ENCODE results near the gene TFPI. TPM values are rescaled to one million over a fixed set of nuclear protein-coding genes. Genes with fewer than 3 reads are reported as not detected.

Gene TFPI
- total RNA-seq, result 61.2 and 95.0 TPM in 2 replicates

DNA sequence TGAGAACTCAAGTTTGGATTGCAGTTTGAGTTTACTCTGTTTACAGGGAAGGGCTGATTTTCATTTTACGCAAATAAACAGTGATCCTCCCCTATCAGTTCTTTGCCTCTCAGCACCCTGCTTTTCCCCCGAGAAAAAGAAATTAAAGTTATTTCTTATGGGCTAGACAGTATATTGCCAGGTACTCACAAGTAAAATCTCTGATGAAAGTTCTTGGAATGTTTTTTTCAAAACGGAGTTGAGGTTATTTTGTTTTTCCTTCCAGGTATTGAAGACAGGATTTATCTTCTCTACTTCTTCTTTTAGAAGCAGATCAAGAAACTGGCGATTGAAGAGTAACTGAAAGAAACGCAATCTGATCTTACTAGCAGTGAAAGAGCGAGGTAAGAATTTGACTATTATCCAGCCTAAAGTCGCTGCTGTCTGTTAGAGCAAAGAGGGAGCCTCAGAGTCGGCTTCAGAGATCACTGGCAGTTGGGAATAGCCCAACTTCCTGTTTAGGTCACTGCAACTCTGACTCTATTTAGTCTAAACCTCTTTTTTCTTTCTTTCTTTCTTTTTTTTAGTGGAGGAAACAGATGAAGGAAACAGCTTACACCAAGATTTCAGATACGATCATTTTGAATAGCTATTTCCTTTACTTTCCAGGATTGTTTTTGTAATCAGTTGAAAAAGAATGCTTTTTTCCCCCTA, at the start of gene TFPI:
Gene TFPI (minus strand): TSS at position 425 of the 693 bp plus-strand sequence. CDS start 50,667 bp downstream, outside the sequence.

Other genes starting within 250 kb of the TFPI start
- gene CALCRL, start 106.2 kb downstream of the TFPI start, total RNA-seq, result 1.6 and 2.8 TPM in 2 replicates